H1 (cell line): Measurements from ENCODE around the gene DUSP2. TPM values are rescaled to one million over a fixed set of nuclear protein-coding genes. Genes with fewer than 3 reads are reported as not detected.

ENCODE experiments used
- CTCF ChIA-PET: fragments of 300-600 bp; sonication (Branson Sonifier 250); formaldehyde crosslinking; loops from one replicate; lab custom pipeline; 2021; ENCODE audit not compliant: partially characterized antibody; lab: Charles Lee
- POLR2A ChIA-PET: fragments of 300-600 bp; sonication (Branson Sonifier 250); formaldehyde crosslinking; loops from one replicate; lab custom pipeline; 2021; ENCODE audit warnings: inconsistent platforms; ENCODE audit not compliant: partially characterized antibody; lab: Charles Lee
- DNase-seq, 2 experiments: peaks; one replicate each; pipeline versions ENCODE4 v3.0.0 to v3.0.0-alpha.2; 2010 to 2022; ENCODE audit warnings: low spot score in 2 of 2, low read depth in 1 of 2, mixed read lengths in 1 of 2
- FAIRE-seq: peaks from 2 replicates; lab custom pipeline; 2011; peaks lifted over from hg19 to GRCh38; lab: Jason Lieb, UNC
- H2AFZ ChIP-seq: 2 replicates; pipeline ENCODE4 v1.8.1; 2012; ENCODE audit warnings: low read length, inconsistent platforms
- H2AK5ac ChIP-seq: 2 replicates; pipeline ENCODE4 v1.6.1; 2013; ENCODE audit warnings: low read depth, low read length
- H2BK120ac ChIP-seq: replicated peaks from 2 replicates; pipeline ENCODE3; 2013; ENCODE audit warnings: low read depth, low read length, inconsistent platforms
- H2BK12ac ChIP-seq: 2 replicates; pipeline ENCODE4 v1.6.1; 2013; ENCODE audit warnings: low read depth, low read length
- H2BK15ac ChIP-seq: 2 replicates; pipeline ENCODE4 v1.6.1; 2013; ENCODE audit warnings: low read length
- H2BK20ac ChIP-seq: 2 replicates; pipeline ENCODE4 v1.6.1; 2013; ENCODE audit warnings: low read length
- H2BK5ac ChIP-seq: 2 replicates; pipeline ENCODE4 v1.6.1; 2013; ENCODE audit warnings: low read depth, low read length
- H3K14ac ChIP-seq: 2 replicates; pipeline ENCODE4 v1.6.1; 2013; ENCODE audit warnings: inconsistent platforms; ENCODE audit not compliant: insufficient read length
- H3K18ac ChIP-seq: 2 replicates; pipeline ENCODE4 v1.6.1; 2013; ENCODE audit warnings: low read length; ENCODE audit errors: extremely low read depth
- H3K23ac ChIP-seq: 2 replicates; pipeline ENCODE4 v1.6.1; 2013; ENCODE audit warnings: inconsistent platforms; ENCODE audit not compliant: insufficient read length
- H3K23me2 ChIP-seq: 2 replicates; pipeline ENCODE4 v1.6.1; 2013; ENCODE audit warnings: low read depth, low read length
- H3K27ac ChIP-seq: 2 replicates; pipeline ENCODE4 v1.6.1; 2011; ENCODE audit warnings: low read depth, low read length, inconsistent platforms
- H3K27me3 ChIP-seq, 4 experiments: replicated peaks in 1 of 4; 1 replicate in 1 of 4; 2 replicates in 3 of 4; pipeline versions ENCODE4 v1.6.1 to v1.8.1; 2011 to 2013; ENCODE audit warnings: low read length in 3 of 4, mild to moderate bottlenecking in 3 of 4, inconsistent platforms in 2 of 4, mixed read lengths in 2 of 4, moderate library complexity in 1 of 4; ENCODE audit not compliant: control insufficient read depth in 3 of 4, insufficient read depth in 3 of 4; ENCODE audit errors: extremely low read depth in 1 of 4
- H3K36me3 ChIP-seq, 4 experiments: 2 replicates each; pipeline versions ENCODE4 v1.6.1 to v1.8.1; 2011 to 2013; ENCODE audit warnings: mild to moderate bottlenecking in 4 of 4, low read length in 3 of 4, moderate library complexity in 2 of 4, control low read depth in 1 of 4, inconsistent platforms in 1 of 4; ENCODE audit not compliant: insufficient read depth in 4 of 4, control insufficient read depth in 2 of 4
- H3K4ac ChIP-seq: replicated peaks from 2 replicates; pipeline ENCODE3; 2013; ENCODE audit warnings: low read length, low read depth, mixed read lengths, inconsistent platforms; ENCODE audit not compliant: insufficient read length
- H3K4me1 ChIP-seq, 4 experiments: replicated peaks in 1 of 4; 1 replicate in 1 of 4; 2 replicates in 3 of 4; pipeline versions ENCODE4 v1.6.1 to v1.8.1; 2011 to 2013; ENCODE audit warnings: low read length in 3 of 4, inconsistent platforms in 2 of 4, mixed read lengths in 1 of 4; ENCODE audit not compliant: insufficient read depth in 4 of 4, control insufficient read depth in 3 of 4
- H3K4me2 ChIP-seq, 2 experiments: 2 replicates each; pipeline versions ENCODE4 v1.6.1 to v1.8.1; 2011 to 2013; ENCODE audit warnings: low read depth in 2 of 2, low read length in 2 of 2, control low read depth in 1 of 2, inconsistent platforms in 1 of 2, mild to moderate bottlenecking in 1 of 2; ENCODE audit not compliant: insufficient read depth in 1 of 2
- H3K4me3 ChIP-seq, 4 experiments: fragments of 200-600, 300-600 bp in 1 of 4; sonication (generic), shearing (Covaris generic), sonication (Bioruptor Twin) in 1 of 4; 2 replicates each; pipeline versions ENCODE4 v1.5.1 to v1.8.1; 2011 to 2016; ENCODE audit warnings: low read length in 4 of 4, low read depth in 3 of 4, control low read depth in 2 of 4, inconsistent platforms in 2 of 4, mild to moderate bottlenecking in 2 of 4, mixed read lengths in 1 of 4, moderate library complexity in 1 of 4; ENCODE audit not compliant: insufficient read depth in 2 of 4; ENCODE audit errors: extremely low read depth in 1 of 4
- H3K56ac ChIP-seq: replicated peaks from 2 replicates; pipeline ENCODE3; 2013; ENCODE audit warnings: low read depth, mild to moderate bottlenecking, mixed read lengths, low read length, inconsistent platforms; ENCODE audit not compliant: insufficient read length
- H3K79me1 ChIP-seq: 2 replicates; pipeline ENCODE4 v1.6.1; 2013; ENCODE audit warnings: low read depth, low read length, control low read depth
- H3K79me2 ChIP-seq, 2 experiments: 2 replicates each; pipeline versions ENCODE4 v1.6.1 to v1.8.1; 2012 to 2013; ENCODE audit warnings: low read length in 2 of 2, mild to moderate bottlenecking in 2 of 2, inconsistent platforms in 1 of 2; ENCODE audit not compliant: insufficient read depth in 2 of 2, control insufficient read depth in 1 of 2
- H3K9ac ChIP-seq, 4 experiments: replicated peaks in 1 of 4; 1 replicate in 1 of 4; 2 replicates in 3 of 4; pipeline versions ENCODE4 v1.6.1 to v1.8.1; 2011 to 2013; ENCODE audit warnings: low read depth in 3 of 4, low read length in 3 of 4, control low read depth in 2 of 4, mild to moderate bottlenecking in 2 of 4, moderate library complexity in 2 of 4, inconsistent platforms in 1 of 4; ENCODE audit errors: extremely low read depth in 1 of 4
- H3K9me3 ChIP-seq, 2 experiments: 2 replicates each; pipeline versions ENCODE4 v1.6.1 to v1.8.1; 2012 to 2013; ENCODE audit warnings: mild to moderate bottlenecking in 2 of 2, moderate library complexity in 2 of 2, control low read depth in 1 of 2, inconsistent platforms in 1 of 2, low read depth in 1 of 2, low read length in 1 of 2, mixed read lengths in 1 of 2; ENCODE audit not compliant: insufficient read depth in 2 of 2
- H4K20me1 ChIP-seq, 2 experiments: replicated peaks in 1 of 2; 2 replicates each; pipeline versions ENCODE3 to v1.8.1; 2011 to 2013; ENCODE audit warnings: inconsistent platforms in 2 of 2, low read length in 2 of 2, mild to moderate bottlenecking in 1 of 2; ENCODE audit not compliant: insufficient read depth in 2 of 2, control insufficient read depth in 1 of 2
- H4K5ac ChIP-seq: 2 replicates; pipeline ENCODE4 v1.6.1; 2013; ENCODE audit warnings: low read length, low read depth, mixed read lengths, inconsistent platforms; ENCODE audit not compliant: insufficient read length
- H4K8ac ChIP-seq: 2 replicates; pipeline ENCODE4 v1.8.0; 2013; ENCODE audit warnings: mild to moderate bottlenecking, moderate library complexity, low read length, inconsistent platforms; ENCODE audit not compliant: insufficient read depth; ENCODE audit errors: extremely low read depth
- H4K91ac ChIP-seq: replicated peaks from 2 replicates; pipeline ENCODE3; 2013; ENCODE audit warnings: low read length, mixed read lengths, inconsistent platforms; ENCODE audit not compliant: insufficient read length
- BRCA1 ChIP-seq: IDR thresholded peaks from 2 replicates; pipeline ENCODE4 v1.6.1; 2012; ENCODE audit warnings: low read depth, low read length, improper control_type of control experiment
- GTF2F1 ChIP-seq: IDR thresholded peaks from 2 replicates; pipeline ENCODE4 v1.6.1; 2012; ENCODE audit warnings: low read depth, low read length, improper control_type of control experiment, borderline replicate concordance
- KDM4A ChIP-seq: IDR thresholded peaks from one replicate; pipeline ENCODE4 v1.7.1; 2012; ENCODE audit warnings: low read depth, mild to moderate bottlenecking, moderate library complexity, low read length, inconsistent platforms; ENCODE audit not compliant: severe bottlenecking
- PHF8 ChIP-seq: fragments of 200-600 bp; sonication (generic); conservative IDR thresholded peaks from 2 replicates; pipeline ENCODE4 v1.7.1; 2012; ENCODE audit warnings: low read depth, mild to moderate bottlenecking, inconsistent platforms, low read length, moderate library complexity
- POLR2A ChIP-seq, 2 experiments: IDR thresholded peaks; 1 replicate in 1 of 2; 2 replicates in 1 of 2; pipeline ENCODE4 v1.6.1; 2011; ENCODE audit warnings: low read depth in 2 of 2, low read length in 2 of 2, mild to moderate bottlenecking in 2 of 2; ENCODE audit errors: control extremely low read depth in 1 of 2
- WGBS, 2 experiments: shearing (Covaris generic) in 1 of 2; methylation state at CpG; one replicate each; pipeline versions ENCODE4 v1.1.6 to v1.1.7; 2013 to 2015; ENCODE audit warnings: low lambda C conversion rate in 2 of 2, mixed read lengths in 2 of 2, inconsistent platforms in 1 of 2, low coverage in 1 of 2, missing lambda C conversion rate in 1 of 2; ENCODE audit not compliant: insufficient replicate concordance in 2 of 2, insufficient coverage in 1 of 2, insufficient read length in 1 of 2; ENCODE audit errors: extremely low coverage in 1 of 2, missing lambda C conversion rate in 1 of 2; 5-methylcytosine and 5-hydroxymethylcytosine counted together
- polyA plus RNA-seq, 7 experiments: library from polyadenylated mRNA; depleted of rRNA in 3 of 7; stranded (reverse) in 5 of 7; unstranded in 2 of 7; fragments of >200 nt in 5 of 7; fragments of 200-250 nt in 2 of 7; gene quantifications; 1 replicate in 5 of 7; 2 replicates in 1 of 7; 4 replicates in 1 of 7; pipeline versions ENCODE4 v1.2.1 to v1.2.3, GENCODE V29; 2011 to 2013; ENCODE audit warnings: missing spikeins in 2 of 7, mixed read lengths in 2 of 7
- total RNA-seq: library from RNA; stranded (reverse); fragmentation: NEBNext Ultra II Directional; extraction: Animal tissue kit (Norgen Biotek cat#: 25700); gene quantifications from 2 replicates; pipeline ENCODE4 v1.2.1, GENCODE V29; 2021

DUSP2 gene
- total and polyA plus RNA-seq, 2 of the 8 experiments (the other 6 are each of a cell fraction or from before 2014, with no cell fraction given) = 10.1 to 10.4 TPM

- DNase-seq (no peak), FAIRE-seq (no peak)
- Histone ChIP-seq H4K8ac (no peak overlapping the region), H3K36me3 (no peaks in the 10 kb centered on the region), H3K9ac (no peak overlapping the region), H2AFZ (no peak overlapping the region), H4K91ac (no peak overlapping the region), H3K4me1 (peaks cover 0 to 17% (median 4%) of the 10 kb centered on the region in 4 experiments; a peak in 6 of 7 replicates), H3K56ac (no peak overlapping the region), H3K23ac (no peak overlapping the region), H3K4me3 (no peak overlapping the region), H3K9me3 (no peaks in the 10 kb centered on the region), H3K4ac (no peak overlapping the region), H4K20me1 (no peaks in the 10 kb centered on the region), H3K27me3 (no peaks in the 10 kb centered on the region; a peak in 1 of 7 replicates), H2BK5ac (0 out of 2 replicates have a peak overlapping the region, but pooled peaks have one; percentile 44), H2BK120ac (no peak overlapping the region), H3K18ac (peak overlapping the region; percentile 13; the same call in 1 of the 2 replicates), H2BK15ac (no peak overlapping the region), H3K14ac (no peak overlapping the region), H3K27ac (no peak overlapping the region), H3K4me2 (no peak overlapping the region), H4K5ac (no peak overlapping the region), H2AK5ac (no peak overlapping the region), H3K79me2 (no peaks in the 10 kb centered on the region), H2BK12ac (no peak overlapping the region), H2BK20ac (no peak overlapping the region), H3K79me1 (no peaks in the 10 kb centered on the region), H3K23me2 (no peaks in the 10 kb centered on the region; the same call in 1 of the 2 replicates)
- WGBS, 2 experiments = 92% methylated on average over 5 of the region's 5 CpGs; no CpG with 5 or more reads in 1 of the 2 experiments
- POLR2A ChIA-PET = interaction anchor here (1.5 kb wide), 1 partner anchor 13 kb away, joined by 3 read pairs; no protein-coding TSS in a partner anchor
- CTCF ChIA-PET = interaction anchor here (0.5 to 1.1 kb wide), 2 partner anchors 17 to 115 kb away, joined by 3 read pairs; no protein-coding TSS in a partner anchor
- no peak for TF ChIP-seq POLR2A (IDR thresholded peaks at IDR 0.05; ENCODE audit: control extremely low read depth in 1 of 2, low read depth in 2 of 2, low read length in 2 of 2)
- no peak for TF ChIP-seq KDM4A
- no peak for TF ChIP-seq BRCA1
- TF ChIP-seq GTF2F1 = no peak
- no peak for TF ChIP-seq PHF8
- TF ChIP-seq, all 59 proteins: peak for 0
These were observed 11.8 kb upstream of the DUSP2 start for GRCh38 chr2:96156926-96157648.
